ENCODE measurements around the gene HNRNPLL.

- TF ChIP-seq POLR2A (IDR thresholded peaks at IDR 0.05): no peak
- TF ChIP-seq CTCF (IDR thresholded peaks at IDR 0.05): no peak
Measured at GRCh38 chr2:38553554-38553953, 49.2 kb downstream of the HNRNPLL start.

Measured in testis (tissue), 2 donors.